Caco-2 (cell line): ENCODE measurements around the gene UBE2K. TPM values are rescaled to one million over a fixed set of nuclear protein-coding genes. Genes with fewer than 3 reads are reported as not detected.

ENCODE experiments used
- BruUV-seq: library from RNA; stranded (reverse); fragments of 400-500 nt; replicated peaks from 2 replicates; lab custom pipeline; 2021; lab: Mats Ljungman, UMichigan
- CTCF ChIA-PET: fragments of 300-600 bp; sonication (Branson Sonifier 250); formaldehyde crosslinking; loops from one replicate; lab custom pipeline; 2022; ENCODE audit warnings: antibody characterized with exemption; lab: Charles Lee
- POLR2A ChIA-PET: fragments of 300-600 bp; sonication (Branson Sonifier 250); formaldehyde crosslinking; loops from one replicate; lab custom pipeline; 2022; ENCODE audit warnings: antibody characterized with exemption; lab: Charles Lee
- DNase-seq, 2 experiments: peaks; one replicate each; pipeline versions ENCODE4 v3.0.0 to v3.0.0-alpha.2; 2020 to 2022
- H3K27me3 ChIP-seq: replicated peaks from 2 replicates; pipeline ENCODE4 v1.6.0; 2011; ENCODE audit warnings: low read length; ENCODE audit not compliant: control insufficient read depth, insufficient read depth
- H3K36me3 ChIP-seq: 2 replicates; pipeline ENCODE4 v1.5.1; 2011; ENCODE audit warnings: low read length; ENCODE audit not compliant: control insufficient read depth, insufficient read depth
- H3K4me1 ChIP-seq: fragments of 250-450 bp; sonication (Bioruptor Pico); 2 replicates; pipeline ENCODE4 v1.5.1; 2020; ENCODE audit warnings: mild to moderate bottlenecking
- H3K4me3 ChIP-seq: 2 replicates; pipeline ENCODE4 v1.5.1; 2011; ENCODE audit warnings: low read depth, mild to moderate bottlenecking, control low read depth, low read length
- H3K9me3 ChIP-seq: fragments of 250-450 bp; sonication (Bioruptor Pico); 2 replicates; pipeline ENCODE4 v1.5.1; 2020; ENCODE audit warnings: mild to moderate bottlenecking, moderate library complexity
- H3K27ac Mint-ChIP-seq: one replicate; pipeline ENCODE4 v1.8.0; 2022; ENCODE audit warnings: mixed read lengths; ENCODE audit not compliant: unreplicated experiment
- H3K27me3 Mint-ChIP-seq: one replicate; pipeline ENCODE4 v1.8.0; 2022; ENCODE audit warnings: mixed read lengths; ENCODE audit not compliant: insufficient read depth, unreplicated experiment
- H3K36me3 Mint-ChIP-seq: one replicate; pipeline ENCODE4 v1.8.0; 2022; ENCODE audit warnings: mild to moderate bottlenecking, mixed read lengths; ENCODE audit not compliant: insufficient read depth, unreplicated experiment
- H3K4me1 Mint-ChIP-seq: one replicate; pipeline ENCODE4 v1.8.0; 2022; ENCODE audit warnings: low read depth, mixed read lengths; ENCODE audit not compliant: unreplicated experiment
- H3K4me3 Mint-ChIP-seq: one replicate; pipeline ENCODE4 v1.8.0; 2022; ENCODE audit warnings: mild to moderate bottlenecking, moderate library complexity, mixed read lengths; ENCODE audit not compliant: unreplicated experiment
- H3K9me3 Mint-ChIP-seq: one replicate; pipeline ENCODE4 v1.8.0; 2022; ENCODE audit warnings: mixed read lengths; ENCODE audit not compliant: unreplicated experiment
- CTCF ChIP-seq, 2 experiments: fragments of 200-600 bp in 1 of 2; IDR thresholded peaks; 1 replicate in 1 of 2; 2 replicates in 1 of 2; pipeline versions ENCODE4 v1.5.1 to v1.8.0; 2011 to 2022; ENCODE audit warnings: antibody characterized with exemption in 1 of 2, control low read depth in 1 of 2, inconsistent platforms in 1 of 2, low read depth in 1 of 2, low read length in 1 of 2, mild to moderate bottlenecking in 1 of 2, moderate library complexity in 1 of 2; ENCODE audit not compliant: insufficient read depth in 1 of 2, severe bottlenecking in 1 of 2, unreplicated experiment in 1 of 2
- intact Hi-C: fragments of 100-400 bp; cut with micrococcal nuclease; formaldehyde crosslinking; loops from one replicate; pipeline ENCODE4 v1.10.0; 2022; ENCODE audit not compliant: unreplicated experiment
- total RNA-seq: library from RNA; stranded (reverse); gene quantifications from 2 replicates; pipeline ENCODE4 v1.2.3, GENCODE V29; 2022

UBE2K gene
- total RNA-seq, 1 experiment from 2014 or later: 141 TPM

GRCh38 chr4:39682138-39682537 is 15.8 kb upstream of the UBE2K start:
- Mint-ChIP-seq H3K36me3 (no peaks in the 10 kb centered on the region), H3K4me1 (no peaks in the 10 kb centered on the region), H3K4me3 (no peak overlapping the region), H3K27me3 (no peaks in the 10 kb centered on the region), H3K27ac (no peak overlapping the region), H3K9me3 (no peaks in the 10 kb centered on the region)
- no peaks in the 10 kb centered on the region for H3K36me3 ChIP-seq
- POLR2A ChIA-PET: no interaction called here
- CTCF ChIA-PET: no interaction called here
- no peak for TF ChIP-seq CTCF (IDR thresholded peaks at IDR 0.05; ENCODE audit: insufficient read depth in 1 of 2, low read depth in 1 of 2, low read length in 1 of 2, severe bottlenecking in 1 of 2, unreplicated experiment in 1 of 2)
- no peaks in the 10 kb centered on the region for H3K9me3 ChIP-seq
- no TSS peak for BruUV-seq
- DNase-seq: no peak
- H3K4me1 ChIP-seq: no peaks in the 10 kb centered on the region
- no peak overlapping the region for H3K4me3 ChIP-seq
- H3K27me3 ChIP-seq: no peaks in the 10 kb centered on the region
- intact Hi-C loops: loop anchor here (2.0 kb wide), 1 partner anchor 17 kb away; no protein-coding TSS in a partner anchor

DNA sequence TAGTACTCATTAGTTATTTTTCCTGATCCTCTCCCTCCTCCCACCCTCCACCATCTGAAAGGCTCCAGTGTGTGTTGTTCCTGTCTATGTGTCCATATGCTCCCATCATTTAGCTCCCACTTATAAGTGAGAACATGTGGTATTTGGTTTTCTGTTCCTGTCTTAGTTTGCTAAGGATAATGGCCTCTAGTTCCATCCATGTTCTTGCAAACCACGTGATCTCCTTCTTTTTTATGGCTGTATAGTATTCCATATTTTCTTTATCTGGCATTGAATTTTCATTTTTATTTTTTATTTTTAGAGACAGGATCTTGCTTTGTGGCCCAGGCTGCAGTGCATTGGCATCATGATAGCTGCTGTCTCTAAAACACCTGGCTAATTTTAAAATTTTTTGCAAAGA is 11.9 kb upstream of the UBE2K start:
- TF ChIP-seq CTCF (IDR thresholded peaks at IDR 0.05; ENCODE audit: insufficient read depth in 1 of 2, low read depth in 1 of 2, low read length in 1 of 2, severe bottlenecking in 1 of 2, unreplicated experiment in 1 of 2): no peak
- Histone ChIP-seq H3K27me3 (no peaks in the 10 kb centered on the region), H3K36me3 (no peaks in the 10 kb centered on the region), H3K9me3 (no peaks in the 10 kb centered on the region), H3K4me3 (no peak overlapping the region), H3K4me1 (no peaks in the 10 kb centered on the region)
- H3K27me3 Mint-ChIP-seq: no peaks in the 10 kb centered on the region
- H3K4me1 Mint-ChIP-seq: no peaks in the 10 kb centered on the region
- POLR2A ChIA-PET: no interaction called here
- no peaks in the 10 kb centered on the region for H3K9me3 Mint-ChIP-seq
- DNase-seq: no peak
- CTCF ChIA-PET: no interaction called here
- H3K27ac Mint-ChIP-seq: no peak overlapping the region
- no TSS peak for BruUV-seq
- intact Hi-C loops: no loop called here
- no peaks in the 10 kb centered on the region for H3K36me3 Mint-ChIP-seq
- H3K4me3 Mint-ChIP-seq: no peak overlapping the region

GRCh38 chr4:39687014-39687413 is 10.9 kb upstream of the UBE2K start:
- no peak overlapping the region for H3K27ac Mint-ChIP-seq
- POLR2A ChIA-PET: no interaction called here
- Histone ChIP-seq H3K4me1 (no peaks in the 10 kb centered on the region), H3K36me3 (no peaks in the 10 kb centered on the region), H3K4me3 (no peak overlapping the region), H3K9me3 (no peaks in the 10 kb centered on the region), H3K27me3 (no peaks in the 10 kb centered on the region)
- CTCF ChIA-PET: no interaction called here
- BruUV-seq: no TSS peak
- H3K4me1 Mint-ChIP-seq: no peaks in the 10 kb centered on the region
- TF ChIP-seq CTCF (IDR thresholded peaks at IDR 0.05; ENCODE audit: insufficient read depth in 1 of 2, low read depth in 1 of 2, low read length in 1 of 2, severe bottlenecking in 1 of 2, unreplicated experiment in 1 of 2): no peak
- H3K36me3 Mint-ChIP-seq: no peaks in the 10 kb centered on the region
- no peak for DNase-seq
- H3K4me3 Mint-ChIP-seq: no peak overlapping the region
- intact Hi-C loops: no loop called here
- no peaks in the 10 kb centered on the region for H3K27me3 Mint-ChIP-seq
- H3K9me3 Mint-ChIP-seq: no peaks in the 10 kb centered on the region
